ENCODE measurements around the gene LPGAT1. TPM values are rescaled to one million over a fixed set of nuclear protein-coding genes. Genes with fewer than 3 reads are reported as not detected.
A peak's percentile ranks its signal among the peaks of the same experiment; 100 is the strongest.

Gene LPGAT1
- total and polyA plus RNA-seq, 2 donors (not counting 3 experiments of a cell fraction or from before 2014, with no cell fraction given), result 6.1 to 46.0 TPM

GRCh38 chr1:211788626-211789025 is 41.9 kb downstream of the LPGAT1 start:
- ChIA-PET POLR2A (interaction anchor here (0.6 to 0.7 kb wide), 2 partner anchors 184 to 189 kb away, joined by 4 read pairs; no protein-coding TSS in a partner anchor), CTCF (interaction anchor here (0.7 to 2.6 kb wide), 6 partner anchors 10 to 108 kb away, joined by 3 to 10 read pairs (median 3); no protein-coding TSS in a partner anchor)
- dilution Hi-C loops (cut with MboI; ENCODE audit: extremely low pct_ligation_motif_present, low sequenced_read_pairs), result no loop called here

GRCh38 chr1:211783897-211784296 is 46.7 kb downstream of the LPGAT1 start:
- intact Hi-C loops (cut with micrococcal nuclease), result loop anchor here (1.0 to 5.0 kb wide), 2 partner anchors 11 to 87 kb away; no protein-coding TSS in a partner anchor
- Histone ChIP-seq H3K9me1 (replicated peaks; ENCODE audit: control insufficient read depth, extremely low read depth, insufficient read depth, low read length) (no peaks in the 10 kb centered on the region), H2AFZ (ENCODE audit: low read depth, low read length) (no peak overlapping the region), H3K4me2 (ENCODE audit: insufficient read depth, low read length) (peak overlapping the region; percentile 68), H3K4me1 (ENCODE audit: control insufficient read depth, extremely low read depth, insufficient read depth, low read length) (peaks cover 16% of the 10 kb centered on the region), H3K27me3 (ENCODE audit: control insufficient read depth in 2 of 2, insufficient read depth in 2 of 2, low read length in 2 of 2) (no peaks in the 10 kb centered on the region), H3K79me2 (ENCODE audit: control insufficient read depth, insufficient read depth, low read length) (no peaks in the 10 kb centered on the region), H3K9ac (replicated peaks; ENCODE audit: extremely low read depth, insufficient read depth, low read length) (no peak overlapping the region), H3K27ac (ENCODE audit: insufficient read depth, low read depth, low read length) (peak overlapping the region; percentile 32), H3K4me3 (replicated peaks in 1 of 3; ENCODE audit: insufficient read depth in 1 of 3, low read depth in 1 of 3, low read length in 3 of 3) (no peak overlapping the region), H4K20me1 (replicated peaks; ENCODE audit: control insufficient read depth, extremely low read depth, insufficient read depth, low read length) (no peaks in the 10 kb centered on the region), H3K9me3 (replicated peaks; ENCODE audit: control insufficient read depth, insufficient read depth, low read length) (no peaks in the 10 kb centered on the region), H3K36me3 (ENCODE audit: control insufficient read depth in 2 of 2, extremely low read depth in 1 of 2, insufficient read depth in 2 of 2, low read length in 2 of 2) (no peaks in the 10 kb centered on the region)
- CTCF ChIA-PET, result interaction anchor here (0.8 to 1.8 kb wide), 4 partner anchors 86 to 107 kb away, joined by 3 to 5 read pairs (median 4); no protein-coding TSS in a partner anchor
- no TSS peak for BruUV-seq (replicated peaks)
- POLR2A ChIA-PET, result no interaction called here
- dilution Hi-C loops (cut with MboI; ENCODE audit: extremely low pct_ligation_motif_present, low sequenced_read_pairs), result no loop called here
- DNase-seq (ENCODE audit: low read depth, low spot score) (no peak), FAIRE-seq (no peak)
- TF ChIP-seq MAX (IDR thresholded peaks at IDR 0.05; ENCODE audit: insufficient read depth, insufficient read length) (no peak), FOS (IDR thresholded peaks at IDR 0.05; ENCODE audit: borderline replicate concordance, insufficient read depth, low read length) (no peak), CTCF (IDR thresholded peaks at IDR 0.05; ENCODE audit: extremely low read depth in 1 of 2, insufficient read depth in 1 of 2, low read depth in 1 of 2, low read length in 2 of 2) (no peak), POLR2A (IDR thresholded peaks at IDR 0.05; ENCODE audit: low read depth, low read length) (no peak), EZH2 (IDR thresholded peaks at IDR 0.05; ENCODE audit: borderline replicate concordance, low read depth, low read length, severe bottlenecking) (no peak), POLR2AphosphoS5 (IDR thresholded peaks at IDR 0.05; ENCODE audit: insufficient read depth, low read depth, low read length) (no peak), GATA2 (IDR thresholded peaks at IDR 0.05; ENCODE audit: insufficient read depth, insufficient read length, low read depth, low read length) (no peak), MYC (IDR thresholded peaks at IDR 0.05; ENCODE audit: low read depth, low read length) (no peak), JUN (IDR thresholded peaks at IDR 0.05; ENCODE audit: borderline replicate concordance, insufficient read depth, insufficient read length, low read depth) (no peak)

More at GRCh38 chr1:211788626-211789025, 41.9 kb downstream of the LPGAT1 start:
- Histone ChIP-seq H4K20me1 (replicated peaks; ENCODE audit: control insufficient read depth, extremely low read depth, insufficient read depth, low read length) (no peaks in the 10 kb centered on the region), H3K36me3 (ENCODE audit: control insufficient read depth in 2 of 2, extremely low read depth in 1 of 2, insufficient read depth in 2 of 2, low read length in 2 of 2) (no peaks in the 10 kb centered on the region), H2AFZ (ENCODE audit: low read depth, low read length) (no peak overlapping the region), H3K4me1 (ENCODE audit: control insufficient read depth, extremely low read depth, insufficient read depth, low read length) (peaks cover 7% of the 10 kb centered on the region), H3K9me3 (replicated peaks; ENCODE audit: control insufficient read depth, insufficient read depth, low read length) (no peaks in the 10 kb centered on the region), H3K9ac (replicated peaks; ENCODE audit: extremely low read depth, insufficient read depth, low read length) (no peak overlapping the region), H3K79me2 (ENCODE audit: control insufficient read depth, insufficient read depth, low read length) (no peaks in the 10 kb centered on the region), H3K4me3 (replicated peaks in 1 of 3; ENCODE audit: insufficient read depth in 1 of 3, low read depth in 1 of 3, low read length in 3 of 3) (no peak overlapping the region), H3K27me3 (ENCODE audit: control insufficient read depth in 2 of 2, insufficient read depth in 2 of 2, low read length in 2 of 2) (no peaks in the 10 kb centered on the region), H3K4me2 (ENCODE audit: insufficient read depth, low read length) (no peak overlapping the region), H3K27ac (ENCODE audit: insufficient read depth, low read depth, low read length) (no peak overlapping the region), H3K9me1 (replicated peaks; ENCODE audit: control insufficient read depth, extremely low read depth, insufficient read depth, low read length) (no peaks in the 10 kb centered on the region)
- no TSS peak for BruUV-seq (replicated peaks)
- FAIRE-seq (no peak), DNase-seq (ENCODE audit: low read depth, low spot score) (no peak)
- intact Hi-C loops (cut with micrococcal nuclease), result no loop called here
- TF ChIP-seq EZH2 (IDR thresholded peaks at IDR 0.05; ENCODE audit: borderline replicate concordance, low read depth, low read length, severe bottlenecking) (no peak), FOS (IDR thresholded peaks at IDR 0.05; ENCODE audit: borderline replicate concordance, insufficient read depth, low read length) (no peak), MYC (IDR thresholded peaks at IDR 0.05; ENCODE audit: low read depth, low read length) (no peak), MAX (IDR thresholded peaks at IDR 0.05; ENCODE audit: insufficient read depth, insufficient read length) (no peak), GATA2 (IDR thresholded peaks at IDR 0.05; ENCODE audit: insufficient read depth, insufficient read length, low read depth, low read length) (no peak), POLR2A (IDR thresholded peaks at IDR 0.05; ENCODE audit: low read depth, low read length) (no peak), POLR2AphosphoS5 (IDR thresholded peaks at IDR 0.05; ENCODE audit: insufficient read depth, low read depth, low read length) (no peak)
